ENCODE results near the gene TMC5. TPM values are rescaled to one million over a fixed set of nuclear protein-coding genes. Genes with fewer than 3 reads are reported as not detected.

Gene TMC5
- total RNA-seq, 6 donors from 2014 or later, result 37.1 to 99.5 (median 62.4) TPM

DNA sequence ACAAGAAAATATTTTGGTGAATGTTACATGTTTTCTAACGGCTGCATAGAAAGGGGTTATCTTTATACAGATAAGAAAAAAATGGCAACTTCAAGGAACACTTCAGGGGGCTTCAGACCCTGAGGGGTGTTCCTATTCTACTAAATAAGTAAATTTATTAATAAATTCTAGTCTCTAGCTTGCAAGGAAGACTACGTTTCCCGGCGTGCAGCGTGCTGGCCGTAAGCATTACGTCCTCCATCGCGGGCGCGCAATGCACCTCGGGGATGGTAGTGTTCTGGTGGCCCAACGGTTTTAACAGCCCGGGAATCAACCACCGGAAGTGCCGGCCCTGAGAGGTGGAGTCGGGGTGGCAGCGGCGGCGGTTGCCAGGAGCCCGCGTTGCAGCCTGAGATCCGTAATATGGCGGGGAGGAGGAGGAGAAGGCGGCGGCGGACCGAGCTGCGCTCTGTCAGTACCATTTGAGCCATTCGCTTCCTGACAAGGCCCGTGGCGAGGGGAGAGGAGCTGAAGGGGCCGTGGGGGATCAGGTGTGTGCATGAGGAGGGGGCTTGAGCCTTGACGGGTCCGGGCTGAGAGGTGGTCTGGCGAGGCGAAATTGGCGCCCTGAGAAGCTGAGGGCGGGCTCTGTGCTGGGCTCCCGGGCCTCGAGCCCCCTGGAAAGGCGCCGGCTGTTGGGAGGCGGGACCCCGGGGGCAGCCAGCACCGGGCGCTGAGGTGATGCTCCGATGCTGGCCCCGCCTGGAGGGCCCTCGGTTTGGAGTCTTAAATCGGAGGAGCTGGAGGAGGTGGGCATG is 106.1 kb downstream of the TMC5 start, which contains the start of gene CCP110:
Gene CCP110 (plus strand): TSS at position 384 of the 797 bp plus-strand sequence. CDS start 3,940 bp downstream, outside the sequence.
- TF ChIP-seq POLR2A (IDR thresholded peaks at IDR 0.05) (peak in 3 of 4 donors; percentile 57 to 79 (median 72)), EP300 (IDR thresholded peaks at IDR 0.05) (no peak), POLR2AphosphoS5 (IDR thresholded peaks at IDR 0.05) (peak; percentile 69 to 79)
- TF ChIP-seq, protein P1, sequence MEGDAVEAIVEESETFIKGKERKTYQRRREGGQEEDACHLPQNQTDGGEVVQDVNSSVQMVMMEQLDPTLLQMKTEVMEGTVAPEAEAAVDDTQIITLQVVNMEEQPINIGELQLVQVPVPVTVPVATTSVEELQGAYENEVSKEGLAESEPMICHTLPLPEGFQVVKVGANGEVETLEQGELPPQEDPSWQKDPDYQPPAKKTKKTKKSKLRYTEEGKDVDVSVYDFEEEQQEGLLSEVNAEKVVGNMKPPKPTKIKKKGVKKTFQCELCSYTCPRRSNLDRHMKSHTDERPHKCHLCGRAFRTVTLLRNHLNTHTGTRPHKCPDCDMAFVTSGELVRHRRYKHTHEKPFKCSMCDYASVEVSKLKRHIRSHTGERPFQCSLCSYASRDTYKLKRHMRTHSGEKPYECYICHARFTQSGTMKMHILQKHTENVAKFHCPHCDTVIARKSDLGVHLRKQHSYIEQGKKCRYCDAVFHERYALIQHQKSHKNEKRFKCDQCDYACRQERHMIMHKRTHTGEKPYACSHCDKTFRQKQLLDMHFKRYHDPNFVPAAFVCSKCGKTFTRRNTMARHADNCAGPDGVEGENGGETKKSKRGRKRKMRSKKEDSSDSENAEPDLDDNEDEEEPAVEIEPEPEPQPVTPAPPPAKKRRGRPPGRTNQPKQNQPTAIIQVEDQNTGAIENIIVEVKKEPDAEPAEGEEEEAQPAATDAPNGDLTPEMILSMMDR (IDR thresholded peaks at IDR 0.05), result peak in 2 of 6 experiments; percentile 8 to 10
- DNase-seq, result peak; percentile 96 to 99
- Histone ChIP-seq H3K4me3 (peak within 1 kb of the TSS; percentile 75 to 96 (median 92)), H3K9me3 (no peaks in the 10 kb centered on the region), H3K4me1 (peaks cover 40 to 57% (median 48%) of the 10 kb centered on the region in 4 donors), H3K27me3 (no peaks in the 10 kb centered on the region), H3K27ac (peak within 1 kb of the TSS; percentile 90 to 97 (median 96)), H3K36me3 (peaks cover 0 to 8% (median 4%) of the 10 kb centered on the region in 4 donors)
- 1 to 2% methylated on average over 36 of the region's 51 CpGs for WGBS, 2 donors
- ATAC-seq (ENCODE audit: low FRiP score in 2 of 2), result peak; percentile 94

DNA sequence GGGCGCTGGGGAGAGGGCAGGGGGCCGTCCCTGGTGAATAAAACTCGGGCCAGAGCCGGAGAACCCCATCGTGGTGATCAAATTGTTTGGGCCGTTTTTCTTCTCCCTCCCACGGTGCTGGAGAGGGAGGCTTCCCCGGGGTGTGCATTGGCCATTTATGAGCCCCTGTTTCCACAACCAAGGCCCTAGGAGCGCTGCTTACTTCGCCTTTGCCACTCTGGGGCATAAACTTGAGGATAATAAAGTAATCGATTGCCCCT is 106.6 kb downstream of the TMC5 start:
- no peak for TF ChIP-seq POLR2AphosphoS5 (IDR thresholded peaks at IDR 0.05)
- no peak for TF ChIP-seq EP300 (IDR thresholded peaks at IDR 0.05)
- TF ChIP-seq, protein P1 (IDR thresholded peaks at IDR 0.05), result no peak
- TF ChIP-seq POLR2A (IDR thresholded peaks at IDR 0.05), result no peak
- Histone ChIP-seq H3K4me3 (peak overlapping the region; percentile 75 to 96 (median 92)), H3K4me1 (peaks cover 36 to 52% (median 43%) of the 10 kb centered on the region in 4 donors), H3K9me3 (no peaks in the 10 kb centered on the region), H3K36me3 (peaks cover 0 to 13% (median 7%) of the 10 kb centered on the region in 4 donors), H3K27ac (peak overlapping the region; percentile 73 to 97 (median 92)), H3K27me3 (no peaks in the 10 kb centered on the region)
- ATAC-seq (ENCODE audit: low FRiP score in 2 of 2), result peak in 1 of 2 donors; percentile 1
- no peak for DNase-seq
- WGBS, 2 donors, result 1 to 2% methylated on average over 9 to 11 of the region's 11 CpGs

DNA sequence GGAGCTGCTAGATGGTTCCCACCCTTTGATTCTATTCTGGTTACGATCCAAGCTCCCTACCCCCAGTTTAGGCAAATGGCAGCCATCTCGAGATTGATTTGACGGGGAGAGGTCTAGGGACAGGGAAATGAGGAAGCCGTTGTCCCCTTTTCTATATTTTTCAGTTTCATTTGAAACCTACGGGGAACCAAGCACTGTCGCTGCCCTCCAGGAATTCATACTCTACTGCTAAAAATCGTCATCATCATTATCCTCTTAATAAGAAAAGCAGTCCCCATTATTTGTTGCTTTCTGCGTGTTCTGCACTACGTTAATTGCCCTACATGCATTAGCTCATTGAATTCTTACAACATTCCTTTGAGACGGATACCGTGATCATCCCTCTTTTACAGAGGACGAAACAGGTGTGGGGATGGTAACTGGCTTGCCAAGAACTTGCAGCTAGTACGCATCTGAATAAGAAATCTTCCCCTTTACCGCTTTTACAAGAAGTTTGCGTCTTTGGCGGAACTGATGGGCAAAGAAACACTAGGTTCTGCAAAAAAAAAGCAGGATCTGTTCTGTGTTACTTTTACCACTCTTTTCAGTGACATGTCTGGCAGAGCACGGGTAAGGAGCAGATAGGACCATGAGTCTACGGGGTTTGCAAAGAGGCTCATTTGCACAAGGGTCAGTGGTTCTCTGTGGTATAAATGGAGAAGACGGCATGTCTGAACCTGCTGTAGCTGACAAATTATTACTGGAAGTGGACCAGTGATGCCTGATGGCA is 107.1 kb downstream of the TMC5 start:
- WGBS, 2 donors, result 19 to 21% methylated on average over 19 of the region's 19 CpGs
- ATAC-seq (ENCODE audit: low FRiP score in 2 of 2), result no peak
- Histone ChIP-seq H3K27me3 (no peaks in the 10 kb centered on the region), H3K4me1 (peaks cover 32 to 47% (median 38%) of the 10 kb centered on the region in 4 donors), H3K27ac (peak overlapping the region; percentile 73 to 97 (median 92)), H3K36me3 (peaks cover 0 to 15% (median 7%) of the 10 kb centered on the region in 4 donors), H3K4me3 (peak overlapping the region; percentile 75 to 96 (median 92)), H3K9me3 (no peaks in the 10 kb centered on the region)
- DNase-seq, result no peak
- TF ChIP-seq, protein P1 (IDR thresholded peaks at IDR 0.05), result no peak
- TF ChIP-seq EP300 (IDR thresholded peaks at IDR 0.05) (no peak), POLR2A (IDR thresholded peaks at IDR 0.05) (no peak), POLR2AphosphoS5 (IDR thresholded peaks at IDR 0.05) (no peak)

DNA sequence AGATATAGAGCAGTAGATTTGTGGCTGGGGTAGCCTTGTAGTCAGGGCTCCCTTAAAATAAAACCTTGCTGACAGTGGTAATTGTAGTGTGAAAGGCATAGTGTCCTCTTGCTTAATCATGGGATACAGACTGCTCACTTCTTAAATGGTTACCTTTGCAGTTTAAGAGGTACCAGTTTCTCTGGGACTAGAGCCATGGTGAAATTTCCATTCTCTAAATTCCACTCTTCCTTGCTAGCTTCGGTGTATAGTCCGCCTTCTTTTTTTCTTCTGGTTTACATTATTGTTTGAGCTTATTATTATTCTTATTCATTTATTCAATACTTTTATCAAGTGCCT is 107.7 kb downstream of the TMC5 start:
- no peaks in the 10 kb centered on the region for H3K27me3 ChIP-seq
- no peak for ATAC-seq (ENCODE audit: low FRiP score in 2 of 2)
- DNase-seq, result no peak
- H3K36me3 ChIP-seq, result peaks cover 0 to 17% (median 7%) of the 10 kb centered on the region in 4 donors
- peaks cover 27 to 42% (median 33%) of the 10 kb centered on the region in 4 donors for H3K4me1 ChIP-seq
- 78 to 83% methylated on average over 2 of the region's 2 CpGs for WGBS, 2 donors
- H3K9me3 ChIP-seq, result no peaks in the 10 kb centered on the region
- peak overlapping the region in 2 of 4 donors; percentile 0 to 95 for H3K27ac ChIP-seq
- H3K4me3 ChIP-seq, result peak overlapping the region in 2 of 4 donors; percentile 75 to 93
- TF ChIP-seq EP300 (IDR thresholded peaks at IDR 0.05) (no peak), POLR2A (IDR thresholded peaks at IDR 0.05) (no peak), POLR2AphosphoS5 (IDR thresholded peaks at IDR 0.05) (no peak)
- TF ChIP-seq, protein P1 (IDR thresholded peaks at IDR 0.05), result no peak

Data from upper lobe of left lung (tissue), 6 donors.